COLO668 (cell line): ENCODE results near the gene PTPRG.
A peak's percentile ranks its signal among the peaks of the same experiment; 100 is the strongest.

ENCODE experiments used
- DNase-seq: peaks from one replicate; lab custom pipeline; 2025; ENCODE audit not compliant: unreplicated experiment; lab: John Stamatoyannopoulos, UW

Gene PTPRG

GRCh38 chr3:62289922-62290321, 728.6 kb downstream of the PTPRG start:
- DNase-seq: no peak

DNA sequence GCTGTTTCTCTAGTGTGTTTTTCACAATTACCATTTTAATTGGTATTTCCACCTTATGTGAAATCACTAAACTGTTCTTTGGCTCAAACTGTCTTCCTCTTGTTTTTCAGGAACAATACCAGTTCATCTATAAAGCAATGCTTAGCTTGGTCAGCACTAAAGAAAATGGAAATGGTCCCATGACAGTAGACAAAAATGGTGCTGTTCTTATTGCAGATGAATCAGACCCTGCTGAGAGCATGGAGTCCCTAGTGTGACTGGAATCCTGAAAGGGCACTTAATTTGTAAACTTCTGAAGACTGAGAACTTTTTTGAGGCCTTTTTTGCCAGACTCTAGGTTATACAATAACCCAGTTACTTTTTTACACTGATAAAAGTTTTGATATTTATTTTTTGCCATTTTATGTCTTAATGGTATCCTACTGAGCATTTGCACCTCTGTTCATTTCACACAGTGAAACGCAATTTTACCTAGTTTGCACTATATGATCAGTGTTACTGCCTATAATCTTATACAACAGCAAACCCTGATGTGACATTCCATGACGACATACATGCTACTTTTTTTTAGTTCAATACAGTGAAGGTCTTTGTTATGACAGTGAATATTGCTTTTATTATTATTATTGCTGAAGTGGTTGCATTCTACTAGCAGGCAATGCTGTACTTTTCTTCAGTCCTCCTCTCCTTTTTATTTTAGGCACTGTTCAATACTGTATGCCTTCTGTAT, 731.8 kb downstream of the PTPRG start:
- no peak for DNase-seq

GRCh38 chr3:62295571-62295970, 734.2 kb downstream of the PTPRG start:
- no peak for DNase-seq

DNA sequence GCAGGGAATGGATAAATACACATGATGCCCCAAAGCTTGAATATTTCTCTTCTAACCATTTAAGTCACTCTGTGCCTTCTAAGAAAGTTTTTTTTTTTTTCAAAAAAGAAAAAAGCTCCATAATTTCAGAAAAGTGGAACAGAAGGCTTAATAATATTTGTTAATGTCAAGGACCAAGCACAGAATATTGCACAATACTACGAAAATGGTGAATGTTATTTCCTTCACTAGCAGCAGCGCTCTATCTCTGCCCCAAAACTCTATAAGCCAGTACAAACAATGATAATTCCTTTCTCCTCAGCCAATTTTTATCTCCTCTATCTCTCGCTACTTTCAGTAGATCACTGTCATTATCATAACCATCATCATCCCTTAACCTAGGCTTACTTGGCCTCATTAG, 739.2 kb downstream of the PTPRG start:
- DNase-seq: no peak

- no peak for DNase-seq
Observed at GRCh38 chr3:62312201-62312600, 750.8 kb downstream of the PTPRG start.

- DNase-seq: no peak
Observed at GRCh38 chr3:62316525-62316924, 755.2 kb downstream of the PTPRG start.

- peak; percentile 8 for DNase-seq
Observed at GRCh38 chr3:62318365-62318751, 757.0 kb downstream of the PTPRG start.

DNA sequence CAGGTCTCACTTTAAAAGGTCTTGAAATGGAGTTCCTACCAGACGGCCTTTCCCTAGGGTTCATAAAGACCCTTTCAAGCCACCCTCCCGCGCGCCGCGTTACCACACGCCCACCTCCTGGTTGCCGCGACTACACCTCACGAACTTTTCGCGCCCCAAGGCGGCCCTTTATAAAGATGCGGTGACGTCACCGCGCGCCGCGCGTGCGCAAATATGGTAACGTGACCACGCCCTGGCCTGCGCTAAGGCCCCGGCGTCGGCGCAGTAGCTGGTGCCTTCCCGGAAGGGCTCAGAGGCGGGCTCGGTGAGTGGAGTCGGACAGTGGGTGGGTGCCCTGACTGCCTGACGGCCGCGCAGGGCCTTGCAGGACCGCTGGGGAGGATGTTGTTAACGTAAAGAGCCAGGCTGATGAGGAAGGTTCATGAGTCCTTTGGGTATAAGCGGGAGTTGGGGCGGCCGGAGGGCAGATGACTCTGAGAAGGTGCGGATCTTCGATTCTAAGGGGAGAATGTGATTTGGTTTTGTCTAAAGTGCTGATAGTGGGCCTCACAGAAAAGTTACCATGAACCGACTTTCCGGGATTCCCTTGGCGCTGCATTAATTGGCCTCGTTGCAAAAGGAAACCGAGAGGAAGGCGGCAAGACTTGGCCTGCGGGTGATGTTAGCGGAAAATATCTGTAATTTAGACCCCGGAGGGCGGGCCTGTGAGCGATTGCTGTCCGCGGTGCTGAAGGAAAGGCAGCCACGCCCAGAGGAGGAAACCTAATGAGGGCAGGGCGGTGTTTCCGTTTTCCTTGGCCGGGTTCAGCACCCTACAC, 757.6 kb downstream of the PTPRG start:
- DNase-seq: peak; percentile 94

GRCh38 chr3:62319570-62320243, 758.3 kb downstream of the PTPRG start:
- DNase-seq: peak; percentile 16

- no peak for DNase-seq
Observed at GRCh38 chr3:62323241-62323640, 761.9 kb downstream of the PTPRG start.

DNA sequence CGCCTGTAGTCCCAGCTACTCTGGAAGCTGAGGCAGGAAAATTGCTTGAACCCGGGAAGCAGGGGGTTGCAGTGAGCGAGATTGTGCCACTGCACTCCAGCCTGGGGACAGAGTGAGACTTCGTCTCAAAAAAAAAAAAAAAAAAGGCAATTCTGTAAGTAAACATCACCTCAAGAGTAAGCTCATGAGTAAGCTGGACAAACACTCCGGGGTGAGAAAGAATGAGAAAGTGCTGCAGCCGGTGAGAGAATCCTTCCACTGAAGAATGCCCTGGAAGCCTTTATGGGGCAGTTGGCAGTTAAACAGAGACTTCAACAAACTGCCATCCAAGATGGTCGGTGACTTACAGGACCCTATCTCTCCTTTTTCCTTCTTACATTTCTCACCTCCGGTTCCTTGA, 764.5 kb downstream of the PTPRG start:
- DNase-seq: no peak

DNA sequence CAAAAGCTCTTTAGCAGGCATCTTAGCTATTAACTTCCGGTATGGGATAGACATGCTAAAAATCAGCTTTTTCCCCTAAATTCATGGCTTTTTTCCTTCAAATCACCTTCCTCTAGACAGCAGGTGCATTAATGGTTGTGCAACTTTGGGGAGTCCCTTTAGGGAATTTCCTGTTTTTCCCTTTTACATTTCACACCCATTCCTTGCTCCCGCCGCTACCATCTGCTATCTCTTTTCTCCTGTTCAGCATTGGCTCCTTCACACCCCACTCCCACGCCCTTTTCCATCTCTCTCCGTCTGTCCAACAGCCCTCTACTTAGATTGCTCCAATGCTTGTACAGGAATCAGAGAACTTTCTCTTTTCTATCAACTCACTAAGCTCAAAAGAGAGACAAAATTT, 768.6 kb downstream of the PTPRG start:
- no peak for DNase-seq

DNA sequence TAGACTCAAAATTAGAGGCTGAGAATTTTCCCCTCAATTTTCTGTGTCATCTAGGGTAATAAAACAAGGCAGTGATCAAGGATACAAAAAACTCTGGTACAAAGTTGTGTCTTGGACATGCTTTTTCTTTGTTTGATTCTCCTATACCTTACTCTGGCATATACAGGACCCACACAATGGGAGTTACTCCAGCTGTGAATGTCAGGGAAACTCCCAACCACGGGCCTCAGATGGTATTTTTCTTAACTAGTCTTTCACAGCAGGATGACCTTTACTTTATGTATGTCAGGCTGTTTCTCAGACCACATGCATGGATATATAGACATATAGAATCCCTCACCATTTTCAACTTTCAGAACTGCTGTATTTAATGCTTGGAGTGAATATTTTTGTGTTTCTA, 770.6 kb downstream of the PTPRG start:
- DNase-seq: no peak

GRCh38 chr3:62332835-62333244, 771.5 kb downstream of the PTPRG start:
- DNase-seq: no peak

DNA sequence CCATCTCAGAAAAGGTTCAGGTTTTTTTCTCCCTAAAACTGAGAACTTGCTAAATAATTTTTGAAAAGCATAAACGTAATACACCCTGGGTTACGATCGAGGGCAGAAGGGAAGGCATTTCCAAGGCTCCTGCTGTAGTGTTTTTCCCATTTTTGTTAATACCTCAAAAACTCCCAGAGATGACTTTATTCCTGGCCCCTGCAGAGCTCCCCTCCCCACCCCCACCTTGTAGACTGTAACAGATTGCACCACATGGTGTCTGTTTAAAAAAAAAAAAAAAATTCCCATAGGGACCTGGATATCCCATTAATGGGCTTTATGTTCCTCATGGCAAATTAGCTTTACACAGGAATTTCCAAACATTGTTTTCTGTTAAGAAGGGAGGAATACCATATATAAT, 773.8 kb downstream of the PTPRG start:
- DNase-seq: no peak

GRCh38 chr3:62343755-62344154, 782.4 kb downstream of the PTPRG start:
- no peak for DNase-seq
